GM12873 (cell line): ENCODE results near the gene PRR36.

Experiments used
- CTCF ChIP-seq: IDR thresholded peaks from 2 replicates; pipeline ENCODE4 v1.5.1; 2012; ENCODE audit warnings: low read depth, mild to moderate bottlenecking, moderate library complexity, low read length, control low read depth; ENCODE audit not compliant: insufficient read depth; ENCODE audit errors: missing control alignments

The PRR36 gene

GRCh38 chr19:7899751-7900378 lies 25.7 kb upstream of the PRR36 start:
- TF ChIP-seq CTCF: no peak

GRCh38 chr19:7898967-7899366 lies 24.8 kb upstream of the PRR36 start:
- TF ChIP-seq CTCF: no peak

- no peak for TF ChIP-seq CTCF
Observed at GRCh38 chr19:7897292-7897691, 23.1 kb upstream of the PRR36 start.

GRCh38 chr19:7895565-7895964 lies 21.4 kb upstream of the PRR36 start:
- no peak for TF ChIP-seq CTCF

- no peak for TF ChIP-seq CTCF
Observed at GRCh38 chr19:7894612-7895309, 20.6 kb upstream of the PRR36 start.

GRCh38 chr19:7888826-7889217 lies 14.6 kb upstream of the PRR36 start:
- no peak for TF ChIP-seq CTCF

- no peak for TF ChIP-seq CTCF
Observed at GRCh38 chr19:7888145-7888825, 14.1 kb upstream of the PRR36 start, which contains the start of gene LRRC8E. LRRC8E (plus strand) TSS chr19:7888510; CDS start chr19:7895604, 7,094 bp downstream.
